Measurements from ENCODE around the gene MICA. TPM values are rescaled to one million over a fixed set of nuclear protein-coding genes. Genes with fewer than 3 reads are reported as not detected.
"Not testable (repeated sequence)": the region's sequence is repeated elsewhere in the genome, so short reads cannot be mapped to it uniquely, and the experiment has no call there.

MICA gene
- total and polyA plus RNA-seq, 10 donors, result 7.8 to 27.4 (median 16.1) TPM

GRCh38 chr6:31394381-31394780 lies 9.0 kb upstream of the MICA start:
- H3K4me3 ChIP-seq, result no peak overlapping the region
- no peaks in the 10 kb centered on the region for H3K27me3 ChIP-seq (replicated peaks in 1 of 7)
- H3K9me3 ChIP-seq, result no peaks in the 10 kb centered on the region
- DNase-seq, result no peak
- H3K4me1 ChIP-seq, result peaks cover 9 to 30% (median 28%) of the 10 kb centered on the region in 6 donors
- H3K36me3 ChIP-seq, result peaks cover 0 to 14% (median 0%) of the 10 kb centered on the region in 6 donors
- TF ChIP-seq CTCF (IDR thresholded peaks at IDR 0.05 in 8 of 11, conservative IDR thresholded peaks at IDR 0.05 in 3 of 11), result no peak
- no peak for TF ChIP-seq POLR2A (IDR thresholded peaks at IDR 0.05)
- no peak for TF ChIP-seq POLR2AphosphoS5 (IDR thresholded peaks at IDR 0.05)
- WGBS, 5 donors, result 77 to 92% (median 83%) methylated on average over 4 of the region's 4 CpGs
- intact Hi-C loops (cut with DNase I; ENCODE audit: low total_unique reads), result no loop called here
- H3K27ac ChIP-seq, result no peak overlapping the region

- Histone ChIP-seq H3K27ac (no peak overlapping the region), H3K9me3 (no peaks in the 10 kb centered on the region), H3K4me1 (peaks cover 9 to 35% (median 29%) of the 10 kb centered on the region in 6 donors), H3K27me3 (replicated peaks in 1 of 7) (no peaks in the 10 kb centered on the region), H3K36me3 (peaks cover 0 to 14% (median 0%) of the 10 kb centered on the region in 6 donors), H3K4me3 (no peak overlapping the region)
- DNase-seq, result no peak
- WGBS, 5 donors, result 82 to 97% (median 93%) methylated on average over 6 to 7 of the region's 7 CpGs
- intact Hi-C loops (cut with DNase I; ENCODE audit: low total_unique reads), result loop anchor here (5.0 kb wide), 1 partner anchor 46 kb away; no protein-coding TSS in a partner anchor
- TF ChIP-seq POLR2AphosphoS5 (IDR thresholded peaks at IDR 0.05) (no peak), POLR2A (IDR thresholded peaks at IDR 0.05) (no peak), CTCF (IDR thresholded peaks at IDR 0.05 in 8 of 11, conservative IDR thresholded peaks at IDR 0.05 in 3 of 11) (no peak)
Observed at GRCh38 chr6:31395832-31396231, 7.6 kb upstream of the MICA start.

GRCh38 chr6:31396422-31397152 lies 6.8 kb upstream of the MICA start:
- H3K36me3 ChIP-seq, result peaks cover 0 to 14% (median 0%) of the 10 kb centered on the region in 6 donors
- no peaks in the 10 kb centered on the region for H3K9me3 ChIP-seq
- peak; percentile 93 for DNase-seq
- 36 to 47% (median 41%) methylated on average over 11 of the region's 11 CpGs for WGBS, 5 donors
- H3K4me3 ChIP-seq, result no peak overlapping the region
- H3K27me3 ChIP-seq (replicated peaks in 1 of 7), result no peaks in the 10 kb centered on the region
- H3K4me1 ChIP-seq, result peaks cover 9 to 43% (median 35%) of the 10 kb centered on the region in 6 donors
- TF ChIP-seq POLR2A (IDR thresholded peaks at IDR 0.05) (no peak), CTCF (IDR thresholded peaks at IDR 0.05 in 8 of 11, conservative IDR thresholded peaks at IDR 0.05 in 3 of 11) (peak; percentile 79 to 98 (median 95))
- H3K27ac ChIP-seq, result no peak overlapping the region
- intact Hi-C loops (cut with DNase I; ENCODE audit: low total_unique reads), result loop anchor here (5.0 kb wide), 1 partner anchor 46 kb away; no protein-coding TSS in a partner anchor

GRCh38 chr6:31397153-31397499 lies 6.3 kb upstream of the MICA start:
- Histone ChIP-seq H3K36me3 (peaks cover 0 to 14% (median 0%) of the 10 kb centered on the region in 6 donors), H3K4me1 (peaks cover 9 to 48% (median 40%) of the 10 kb centered on the region in 6 donors)
- intact Hi-C loops (cut with DNase I; ENCODE audit: low total_unique reads), result loop anchor here (5.0 kb wide), 1 partner anchor 45 kb away; no protein-coding TSS in a partner anchor
- not testable (repeated sequence) for DNase-seq; H3K4me3 ChIP-seq; H3K27me3 ChIP-seq (replicated peaks in 1 of 7); H3K27ac ChIP-seq; H3K9me3 ChIP-seq
- 32 to 39% (median 37%) methylated on average over 8 of the region's 8 CpGs for WGBS, 5 donors
